Activated naive CD4-positive, alpha-beta T cell treated with anti-CD3 and anti-CD28 coated beads for 36 hours (primary cell): Measurements from ENCODE around the gene ECE1. TPM values are rescaled to one million over a fixed set of nuclear protein-coding genes. Genes with fewer than 3 reads are reported as not detected.

Source experiments
- CTCF ChIA-PET: fragments of 350-600 bp; sonication (Branson Sonifier 250); formaldehyde crosslinking; loops from one replicate; lab custom pipeline; 2021; ENCODE audit warnings: antibody characterized with exemption; lab: Charles Lee
- DNase-seq: peaks from one replicate; pipeline ENCODE4 v3.0.0-alpha.2; 2020
- H3K27ac Mint-ChIP-seq: one replicate; pipeline ENCODE4 v1.8.0; 2021; ENCODE audit warnings: mild to moderate bottlenecking, mixed read lengths
- H3K27me3 Mint-ChIP-seq: one replicate; pipeline ENCODE4 v1.8.0; 2021; ENCODE audit warnings: low read depth, mixed read lengths
- H3K36me3 Mint-ChIP-seq: one replicate; pipeline ENCODE4 v1.8.0; 2021; ENCODE audit warnings: low read depth, mixed read lengths
- H3K4me1 Mint-ChIP-seq: one replicate; pipeline ENCODE4 v1.8.0; 2021; ENCODE audit warnings: low read depth, mixed read lengths
- H3K4me3 Mint-ChIP-seq: one replicate; pipeline ENCODE4 v1.8.0; 2021; ENCODE audit warnings: mild to moderate bottlenecking, moderate library complexity, mixed read lengths
- H3K9me3 Mint-ChIP-seq: one replicate; pipeline ENCODE4 v1.8.0; 2021; ENCODE audit warnings: mixed read lengths
- intact Hi-C: fragments of 100-400 bp; cut with micrococcal nuclease; formaldehyde crosslinking; loops from one replicate; pipeline ENCODE4 v1.15.1; 2023
- total RNA-seq, 2 experiments: library from RNA; stranded (reverse); gene quantifications; one replicate each; pipeline ENCODE4 v1.2.3, GENCODE V29; 2021

Gene ECE1
- total RNA-seq, 2 experiments from 2014 or later: 160 to 166 TPM

DNA sequence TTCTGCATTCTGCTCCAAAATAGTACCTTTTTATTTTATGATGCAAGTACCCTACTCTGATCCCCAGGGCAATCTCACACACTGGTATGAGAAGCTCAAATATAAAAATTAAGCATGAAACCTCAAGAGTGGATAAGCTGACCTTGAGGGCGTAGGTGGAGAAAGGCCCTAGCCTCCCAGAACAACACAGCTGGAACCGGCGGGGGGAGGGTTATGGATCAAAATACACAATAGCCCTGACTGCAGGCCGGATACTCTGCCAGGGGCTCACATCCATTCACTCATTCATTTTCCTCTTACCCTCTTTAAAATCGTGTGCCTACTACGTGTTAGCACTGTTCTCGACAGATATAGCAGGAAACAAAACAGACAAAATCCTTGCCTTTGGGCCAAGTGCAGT, 32.8 kb upstream of the ECE1 start:
- Mint-ChIP-seq H3K27ac (peak overlapping the region; percentile 79), H3K4me1 (peaks cover 79% of the 10 kb centered on the region), H3K4me3 (no peak overlapping the region), H3K9me3 (no peaks in the 10 kb centered on the region), H3K36me3 (peaks cover 21% of the 10 kb centered on the region), H3K27me3 (no peaks in the 10 kb centered on the region)
- intact Hi-C loops: no loop called here
- no peak for DNase-seq
- CTCF ChIA-PET: interaction anchor here (0.8 to 5.4 kb wide), 5 partner anchors 11 to 52 kb away, joined by 3 to 53 read pairs (median 23); partner anchors contain the start of gene ECE1

DNA sequence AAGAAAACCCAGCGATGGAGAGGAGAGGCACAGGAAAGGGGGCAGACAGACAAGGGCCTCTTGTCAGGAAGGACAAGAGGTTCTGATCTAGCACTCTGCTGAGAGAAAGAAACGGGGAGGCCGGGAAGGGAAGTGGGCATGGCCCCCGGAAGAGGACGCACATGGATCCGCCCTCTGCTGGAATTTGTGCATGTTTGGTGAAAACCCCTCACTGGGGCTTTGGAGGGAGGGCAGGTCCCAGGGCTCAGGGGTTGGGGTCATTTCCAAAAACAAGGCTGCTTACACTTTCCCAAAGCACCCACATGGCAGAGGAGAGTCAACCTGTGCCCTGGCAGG, 32.4 kb upstream of the ECE1 start:
- Mint-ChIP-seq H3K36me3 (peaks cover 23% of the 10 kb centered on the region), H3K4me3 (peak overlapping the region; percentile 30), H3K27me3 (no peaks in the 10 kb centered on the region), H3K9me3 (no peaks in the 10 kb centered on the region), H3K4me1 (peaks cover 80% of the 10 kb centered on the region), H3K27ac (peak overlapping the region; percentile 79)
- intact Hi-C loops: no loop called here
- peak; percentile 41 for DNase-seq
- CTCF ChIA-PET: interaction anchor here (0.8 to 5.4 kb wide), 5 partner anchors 11 to 52 kb away, joined by 3 to 53 read pairs (median 23); partner anchors contain the start of gene ECE1

DNA sequence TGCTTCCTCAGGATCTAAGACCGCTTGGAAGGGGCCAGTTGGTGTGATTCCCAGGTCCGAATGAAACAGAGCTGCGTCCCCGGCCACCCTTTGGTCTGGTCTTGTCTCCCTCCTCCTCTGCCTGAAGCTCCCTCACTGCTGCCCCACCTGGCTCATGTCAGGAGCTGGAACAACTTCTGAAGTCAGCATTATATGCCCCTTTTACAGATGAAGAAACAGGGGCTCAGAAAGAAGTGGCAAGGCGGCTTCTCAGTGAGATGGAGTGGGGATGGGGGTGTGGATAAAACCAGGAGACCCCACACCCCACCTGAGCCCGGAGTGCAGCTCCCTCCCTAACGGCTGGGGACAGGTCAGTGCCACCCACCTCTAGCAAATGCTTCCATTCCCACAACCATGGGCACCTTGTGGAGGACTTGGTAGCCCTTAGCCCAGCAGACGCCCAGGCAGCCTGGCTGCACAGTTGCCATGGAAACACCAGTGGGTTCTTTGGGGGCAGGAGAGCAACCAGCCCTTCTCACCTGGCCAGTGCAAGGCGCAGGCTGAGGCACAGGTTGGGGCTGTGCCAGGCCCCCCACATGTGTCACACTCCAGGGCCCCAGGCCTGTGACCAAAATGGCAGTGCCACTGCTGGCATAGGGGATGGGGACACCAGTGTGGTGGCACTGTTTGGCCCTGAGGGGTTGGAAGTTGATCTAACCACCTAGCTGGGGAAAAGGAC, 31.9 kb upstream of the ECE1 start:
- CTCF ChIA-PET: interaction anchor here (1.0 to 5.4 kb wide), 4 partner anchors 10 to 51 kb away, joined by 3 to 53 read pairs (median 32); partner anchors contain the start of gene ECE1
- H3K9me3 Mint-ChIP-seq: no peaks in the 10 kb centered on the region
- H3K27me3 Mint-ChIP-seq: no peaks in the 10 kb centered on the region
- H3K4me1 Mint-ChIP-seq: peaks cover 78% of the 10 kb centered on the region
- peak overlapping the region; percentile 79 for H3K27ac Mint-ChIP-seq
- peaks cover 28% of the 10 kb centered on the region for H3K36me3 Mint-ChIP-seq
- intact Hi-C loops: no loop called here
- no peak for DNase-seq
- H3K4me3 Mint-ChIP-seq: peak overlapping the region; percentile 30

DNA sequence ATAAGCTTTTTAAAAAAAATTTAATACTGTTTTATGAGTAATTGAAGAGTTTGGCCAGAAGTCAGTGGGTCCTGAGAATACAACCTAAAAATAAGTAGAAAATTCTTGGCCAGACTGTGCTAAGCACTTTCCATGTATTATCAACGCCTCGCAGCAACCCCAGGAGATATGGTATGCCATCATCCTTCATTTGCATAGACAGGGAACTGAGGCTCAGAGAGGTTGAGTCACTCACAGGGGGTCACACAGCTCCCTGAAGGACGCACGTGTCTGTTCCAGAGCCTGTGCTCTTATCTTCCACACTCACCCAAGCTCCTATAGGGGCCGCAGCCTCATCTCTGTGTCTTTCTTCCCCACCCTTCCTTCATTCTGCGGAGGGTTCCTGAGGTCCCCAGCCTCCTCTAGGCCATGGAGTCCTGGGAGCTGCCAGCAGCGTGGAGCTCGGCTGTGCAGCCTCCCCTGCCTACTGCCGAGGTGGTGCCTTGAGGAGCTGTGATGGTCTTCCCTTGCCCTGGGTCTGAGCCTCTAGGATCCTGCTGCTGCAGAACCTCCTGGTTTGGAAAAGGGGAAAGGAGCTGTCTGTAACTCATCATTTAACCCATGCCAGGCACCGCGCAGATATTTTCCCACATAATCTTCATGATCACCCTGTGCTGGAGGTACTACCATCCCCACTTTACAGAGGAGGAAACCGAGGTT, 30.3 kb upstream of the ECE1 start:
- H3K27ac Mint-ChIP-seq: no peak overlapping the region
- DNase-seq: no peak
- H3K4me3 Mint-ChIP-seq: no peak overlapping the region
- H3K36me3 Mint-ChIP-seq: peaks cover 33% of the 10 kb centered on the region
- no peaks in the 10 kb centered on the region for H3K27me3 Mint-ChIP-seq
- intact Hi-C loops: no loop called here
- no peaks in the 10 kb centered on the region for H3K9me3 Mint-ChIP-seq
- CTCF ChIA-PET: interaction anchor here (0.6 to 2.1 kb wide), 4 partner anchors 11 to 200 kb away, joined by 3 to 7 read pairs (median 4); no protein-coding TSS in a partner anchor
- H3K4me1 Mint-ChIP-seq: peaks cover 76% of the 10 kb centered on the region

DNA sequence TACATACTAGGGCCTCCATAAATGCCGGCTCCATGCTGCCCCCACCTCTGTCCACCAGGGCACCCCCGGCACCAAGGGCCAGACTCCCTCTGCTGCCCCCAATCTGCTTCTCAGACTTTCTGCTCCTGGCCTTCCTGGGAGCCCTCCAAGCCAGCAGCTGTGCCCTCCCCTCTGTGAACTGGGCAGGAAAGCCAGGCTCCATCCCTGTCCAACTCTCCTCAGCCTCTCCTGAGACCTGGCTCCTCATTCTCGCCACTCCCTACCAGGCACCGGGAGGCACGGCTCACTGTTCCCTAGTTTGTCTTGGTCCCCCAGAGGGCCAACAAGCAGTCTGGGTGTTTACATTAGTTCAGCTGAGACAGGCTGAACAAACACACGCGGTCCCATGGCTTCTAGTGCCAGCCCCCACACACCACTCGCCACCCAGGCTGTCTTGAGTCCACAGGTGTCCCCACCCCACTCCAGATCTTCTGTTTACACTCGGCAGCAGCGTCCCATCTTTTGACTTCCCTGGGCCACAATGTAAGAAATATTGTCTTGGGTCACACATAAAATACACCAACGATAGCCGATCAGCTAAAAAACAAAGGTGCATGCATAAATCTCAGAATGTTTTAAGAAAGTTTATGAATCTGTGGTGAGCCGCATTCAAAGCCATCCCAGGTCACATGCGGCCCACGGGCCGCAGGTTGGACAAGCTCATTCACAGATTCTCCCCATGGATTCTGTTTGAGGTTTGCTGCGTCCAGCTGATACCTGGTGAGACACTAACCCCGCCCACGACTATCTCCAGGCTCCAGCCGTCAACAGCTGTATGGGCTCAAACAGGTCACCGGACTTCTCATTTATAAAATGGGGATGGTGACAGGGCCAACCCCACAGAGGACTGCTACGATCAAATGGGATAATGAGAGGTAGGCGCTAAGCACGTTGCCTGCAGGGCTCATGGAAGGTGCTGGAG, 29.5 kb upstream of the ECE1 start:
- Mint-ChIP-seq H3K4me1 (peaks cover 70% of the 10 kb centered on the region), H3K4me3 (no peak overlapping the region), H3K27ac (no peak overlapping the region), H3K9me3 (no peaks in the 10 kb centered on the region), H3K27me3 (no peaks in the 10 kb centered on the region), H3K36me3 (peaks cover 33% of the 10 kb centered on the region)
- CTCF ChIA-PET: interaction anchor here (0.6 to 2.1 kb wide), 6 partner anchors 12 to 201 kb away, joined by 3 to 7 read pairs (median 4); no protein-coding TSS in a partner anchor
- intact Hi-C loops: no loop called here
- no peak for DNase-seq

DNA sequence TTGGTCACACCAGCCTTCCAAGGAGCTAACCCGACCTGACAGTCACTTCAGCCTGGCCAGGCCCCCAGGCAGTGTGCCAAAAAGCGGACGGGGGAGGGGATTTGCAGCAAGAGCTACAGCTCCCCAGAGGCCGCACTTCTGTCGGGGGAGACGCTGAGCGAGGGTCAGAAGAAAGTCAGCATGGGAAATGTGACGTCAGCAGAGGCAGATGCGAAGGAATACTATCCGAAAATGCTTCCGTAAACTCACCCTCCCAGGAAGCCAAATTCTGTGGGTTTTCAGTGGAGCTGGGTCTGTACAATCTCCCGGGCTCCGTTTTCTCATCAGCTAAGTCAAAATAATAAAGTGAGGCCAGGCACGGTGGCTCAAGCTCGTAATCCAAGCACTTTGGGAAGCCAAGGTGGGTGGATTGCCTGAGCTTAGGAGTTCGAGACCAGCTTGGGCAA, 28.5 kb upstream of the ECE1 start:
- CTCF ChIA-PET: interaction anchor here (0.8 kb wide), 1 partner anchor 15 kb away, joined by 5 read pairs; no protein-coding TSS in a partner anchor
- H3K9me3 Mint-ChIP-seq: no peaks in the 10 kb centered on the region
- H3K4me3 Mint-ChIP-seq: no peak overlapping the region
- intact Hi-C loops: no loop called here
- no peak overlapping the region for H3K27ac Mint-ChIP-seq
- no peaks in the 10 kb centered on the region for H3K27me3 Mint-ChIP-seq
- H3K4me1 Mint-ChIP-seq: peaks cover 67% of the 10 kb centered on the region
- H3K36me3 Mint-ChIP-seq: peaks cover 31% of the 10 kb centered on the region
- no peak for DNase-seq

DNA sequence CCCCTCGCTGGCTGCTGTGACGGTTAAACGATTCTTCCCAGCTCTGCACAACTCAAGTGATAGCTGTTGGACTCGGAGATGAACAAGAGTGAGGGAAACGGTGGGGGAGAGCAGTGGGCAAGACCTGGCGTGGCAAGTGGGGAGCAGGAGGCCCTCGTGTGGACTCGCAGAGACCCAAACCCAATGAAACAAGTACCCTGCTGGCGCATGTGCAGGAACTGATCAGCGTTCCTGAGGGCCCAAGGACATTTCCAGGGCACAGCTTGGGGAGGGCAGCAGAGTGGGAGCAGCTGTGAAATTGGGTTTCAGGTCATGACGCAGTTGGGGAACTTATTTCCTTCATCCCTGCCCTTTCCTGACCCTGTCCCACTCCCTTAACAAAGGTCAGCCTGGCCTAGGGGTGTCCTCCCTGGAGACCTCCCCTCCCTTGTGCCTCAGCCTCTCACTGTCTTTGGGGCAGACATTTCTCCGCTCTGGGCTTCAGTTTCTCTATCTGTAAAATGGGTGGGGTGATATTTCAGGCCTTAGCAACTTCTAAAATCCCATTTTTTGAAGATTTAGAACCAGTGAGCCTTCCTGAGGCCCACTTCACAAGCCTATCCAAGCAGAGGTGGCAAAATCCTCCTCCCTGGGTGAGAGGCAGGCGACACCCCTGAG, 27.9 kb upstream of the ECE1 start:
- no peak overlapping the region for H3K4me3 Mint-ChIP-seq
- DNase-seq: no peak
- H3K4me1 Mint-ChIP-seq: peaks cover 67% of the 10 kb centered on the region
- intact Hi-C loops: no loop called here
- H3K27ac Mint-ChIP-seq: no peak overlapping the region
- no peaks in the 10 kb centered on the region for H3K27me3 Mint-ChIP-seq
- H3K9me3 Mint-ChIP-seq: no peaks in the 10 kb centered on the region
- peaks cover 31% of the 10 kb centered on the region for H3K36me3 Mint-ChIP-seq
- CTCF ChIA-PET: interaction anchor here (0.8 kb wide), 1 partner anchor 16 kb away, joined by 5 read pairs; no protein-coding TSS in a partner anchor

DNA sequence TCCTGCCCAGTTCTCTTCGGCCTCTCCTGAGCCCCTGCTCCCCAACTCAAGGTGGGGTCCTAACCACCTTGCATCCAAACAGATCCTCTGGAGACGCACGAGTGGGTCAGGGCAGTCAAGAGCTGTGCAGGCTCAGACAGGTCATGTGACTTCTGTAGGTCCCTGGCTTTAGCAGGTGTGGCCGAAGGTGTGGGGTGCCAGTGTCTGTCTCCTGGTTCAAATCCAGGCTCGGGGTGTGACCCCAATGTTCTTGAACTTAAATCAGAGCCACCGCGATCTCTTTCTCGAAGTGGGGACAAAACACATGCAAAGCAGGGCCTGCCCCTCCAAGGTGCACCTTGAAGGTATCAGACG, 27.4 kb upstream of the ECE1 start:
- CTCF ChIA-PET: no interaction called here
- no peak overlapping the region for H3K4me3 Mint-ChIP-seq
- DNase-seq: no peak
- no peak overlapping the region for H3K27ac Mint-ChIP-seq
- H3K27me3 Mint-ChIP-seq: no peaks in the 10 kb centered on the region
- peaks cover 62% of the 10 kb centered on the region for H3K4me1 Mint-ChIP-seq
- H3K36me3 Mint-ChIP-seq: peaks cover 31% of the 10 kb centered on the region
- intact Hi-C loops: no loop called here
- no peaks in the 10 kb centered on the region for H3K9me3 Mint-ChIP-seq

DNA sequence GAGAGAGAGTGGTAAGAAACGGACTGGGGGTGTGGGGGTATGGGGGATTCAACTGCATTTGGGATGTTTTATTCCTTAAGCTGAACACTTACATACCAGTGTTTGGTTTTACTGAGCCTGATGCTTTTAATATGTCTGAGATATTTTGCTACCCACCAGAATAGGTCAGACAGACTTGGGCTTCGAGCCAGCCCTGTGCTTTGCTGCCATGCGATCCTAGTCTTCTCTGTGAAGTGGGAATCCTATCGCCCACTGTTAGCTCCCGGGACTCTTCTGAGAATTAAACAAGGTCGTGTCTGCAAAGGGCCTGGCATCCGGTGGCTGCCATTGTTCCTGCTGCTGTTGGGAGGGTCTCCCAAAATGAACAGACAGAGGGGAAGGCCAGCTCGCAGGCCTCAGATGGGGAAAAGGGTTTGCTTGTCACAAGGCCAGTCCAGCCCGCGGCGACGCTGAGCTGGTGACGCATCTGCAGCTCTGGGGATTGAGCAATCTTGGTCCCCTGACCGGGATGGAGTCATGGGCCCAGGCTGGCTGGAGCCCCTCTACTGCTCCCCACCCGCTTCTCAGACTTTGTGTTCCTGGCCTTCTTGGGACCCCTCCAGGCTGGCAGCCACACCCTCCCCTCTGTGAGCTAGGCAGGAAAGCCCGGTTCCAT, 26.9 kb upstream of the ECE1 start:
- no peaks in the 10 kb centered on the region for H3K27me3 Mint-ChIP-seq

DNA sequence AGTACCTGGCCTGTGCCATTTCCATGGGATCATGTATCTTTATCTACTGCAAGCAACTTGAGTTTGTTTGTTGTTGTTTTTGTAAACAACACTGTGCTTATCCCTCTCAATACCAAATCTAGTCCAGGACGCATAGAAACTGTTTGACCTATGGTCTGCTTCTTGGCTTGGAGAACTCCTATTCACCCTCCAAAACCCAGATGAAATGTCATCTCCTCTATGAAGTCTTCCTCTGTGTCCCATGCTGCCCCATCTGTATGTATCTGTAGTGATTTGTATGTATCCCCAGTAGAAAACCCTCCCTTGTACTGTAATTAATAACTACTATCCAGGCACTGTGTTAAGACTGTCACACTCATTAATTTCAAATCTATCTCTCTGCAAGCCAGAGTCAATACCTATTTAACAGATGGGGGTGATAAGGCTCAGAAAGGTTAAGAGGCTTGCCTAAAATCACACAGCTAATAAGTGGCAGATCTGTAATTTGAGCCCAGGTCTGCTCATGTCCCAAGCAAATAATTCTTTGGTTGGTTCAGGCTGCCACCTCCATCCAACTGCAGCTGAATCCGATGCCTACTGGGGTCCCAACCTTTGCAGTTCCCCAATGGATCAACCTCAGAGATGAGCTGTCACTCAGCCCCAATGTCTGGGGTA, 24.6 kb upstream of the ECE1 start:
- no peak for DNase-seq
- H3K9me3 Mint-ChIP-seq: no peaks in the 10 kb centered on the region
- H3K27ac Mint-ChIP-seq: no peak overlapping the region
- no peaks in the 10 kb centered on the region for H3K27me3 Mint-ChIP-seq
- intact Hi-C loops: no loop called here
- peaks cover 54% of the 10 kb centered on the region for H3K4me1 Mint-ChIP-seq
- CTCF ChIA-PET: interaction anchor here (1.3 kb wide), 1 partner anchor 14 kb away, joined by 3 read pairs; no protein-coding TSS in a partner anchor
- no peak overlapping the region for H3K4me3 Mint-ChIP-seq
- H3K36me3 Mint-ChIP-seq: peaks cover 32% of the 10 kb centered on the region

More for the DNA sequence above, 26.9 kb upstream of the ECE1 start:
- intact Hi-C loops: no loop called here
- no peak overlapping the region for H3K27ac Mint-ChIP-seq
- peaks cover 57% of the 10 kb centered on the region for H3K4me1 Mint-ChIP-seq
- no peak overlapping the region for H3K4me3 Mint-ChIP-seq
- no peak for DNase-seq
- CTCF ChIA-PET: interaction anchor here (0.8 kb wide), 1 partner anchor 17 kb away, joined by 3 read pairs; no protein-coding TSS in a partner anchor
- H3K36me3 Mint-ChIP-seq: peaks cover 30% of the 10 kb centered on the region
- H3K9me3 Mint-ChIP-seq: no peaks in the 10 kb centered on the region
